ENCODE data around the gene STXBP6.
"Not testable (repeated sequence)": the region's sequence is repeated elsewhere in the genome, so short reads cannot be mapped to it uniquely, and the experiment has no call there.

DNA sequence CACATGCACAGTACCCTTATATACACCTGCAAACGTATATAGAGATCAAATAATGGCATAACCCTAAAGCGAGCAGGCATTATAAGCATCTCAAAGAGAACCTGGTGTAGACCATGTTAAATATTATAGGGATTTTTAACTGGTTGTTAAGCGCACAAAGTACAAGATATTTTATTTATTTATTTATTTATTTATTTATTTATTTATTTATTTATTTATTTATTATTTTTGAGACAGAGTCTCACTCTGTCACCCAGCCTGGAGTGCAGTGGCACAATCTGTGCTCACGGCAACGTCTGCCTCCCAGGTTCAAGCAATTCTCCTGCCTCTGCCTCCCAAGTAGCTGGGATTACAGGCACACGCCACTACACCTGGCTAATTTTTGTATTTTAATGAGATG is 87.8 kb downstream of the STXBP6 start:
- TF ChIP-seq POLR2A (IDR thresholded peaks at IDR 0.05), result not testable (repeated sequence)
- TF ChIP-seq, protein P1, sequence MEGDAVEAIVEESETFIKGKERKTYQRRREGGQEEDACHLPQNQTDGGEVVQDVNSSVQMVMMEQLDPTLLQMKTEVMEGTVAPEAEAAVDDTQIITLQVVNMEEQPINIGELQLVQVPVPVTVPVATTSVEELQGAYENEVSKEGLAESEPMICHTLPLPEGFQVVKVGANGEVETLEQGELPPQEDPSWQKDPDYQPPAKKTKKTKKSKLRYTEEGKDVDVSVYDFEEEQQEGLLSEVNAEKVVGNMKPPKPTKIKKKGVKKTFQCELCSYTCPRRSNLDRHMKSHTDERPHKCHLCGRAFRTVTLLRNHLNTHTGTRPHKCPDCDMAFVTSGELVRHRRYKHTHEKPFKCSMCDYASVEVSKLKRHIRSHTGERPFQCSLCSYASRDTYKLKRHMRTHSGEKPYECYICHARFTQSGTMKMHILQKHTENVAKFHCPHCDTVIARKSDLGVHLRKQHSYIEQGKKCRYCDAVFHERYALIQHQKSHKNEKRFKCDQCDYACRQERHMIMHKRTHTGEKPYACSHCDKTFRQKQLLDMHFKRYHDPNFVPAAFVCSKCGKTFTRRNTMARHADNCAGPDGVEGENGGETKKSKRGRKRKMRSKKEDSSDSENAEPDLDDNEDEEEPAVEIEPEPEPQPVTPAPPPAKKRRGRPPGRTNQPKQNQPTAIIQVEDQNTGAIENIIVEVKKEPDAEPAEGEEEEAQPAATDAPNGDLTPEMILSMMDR (IDR thresholded peaks at IDR 0.05), result not testable (repeated sequence)
